Measurements from ENCODE around the gene QPRT. TPM values are rescaled to one million over a fixed set of nuclear protein-coding genes. Genes with fewer than 3 reads are reported as not detected.
"Not testable (repeated sequence)": the region's sequence is repeated elsewhere in the genome, so short reads cannot be mapped to it uniquely, and the experiment has no call there.

QPRT gene
- total RNA-seq, 1 experiment from 2014 or later: 310 TPM

DNA sequence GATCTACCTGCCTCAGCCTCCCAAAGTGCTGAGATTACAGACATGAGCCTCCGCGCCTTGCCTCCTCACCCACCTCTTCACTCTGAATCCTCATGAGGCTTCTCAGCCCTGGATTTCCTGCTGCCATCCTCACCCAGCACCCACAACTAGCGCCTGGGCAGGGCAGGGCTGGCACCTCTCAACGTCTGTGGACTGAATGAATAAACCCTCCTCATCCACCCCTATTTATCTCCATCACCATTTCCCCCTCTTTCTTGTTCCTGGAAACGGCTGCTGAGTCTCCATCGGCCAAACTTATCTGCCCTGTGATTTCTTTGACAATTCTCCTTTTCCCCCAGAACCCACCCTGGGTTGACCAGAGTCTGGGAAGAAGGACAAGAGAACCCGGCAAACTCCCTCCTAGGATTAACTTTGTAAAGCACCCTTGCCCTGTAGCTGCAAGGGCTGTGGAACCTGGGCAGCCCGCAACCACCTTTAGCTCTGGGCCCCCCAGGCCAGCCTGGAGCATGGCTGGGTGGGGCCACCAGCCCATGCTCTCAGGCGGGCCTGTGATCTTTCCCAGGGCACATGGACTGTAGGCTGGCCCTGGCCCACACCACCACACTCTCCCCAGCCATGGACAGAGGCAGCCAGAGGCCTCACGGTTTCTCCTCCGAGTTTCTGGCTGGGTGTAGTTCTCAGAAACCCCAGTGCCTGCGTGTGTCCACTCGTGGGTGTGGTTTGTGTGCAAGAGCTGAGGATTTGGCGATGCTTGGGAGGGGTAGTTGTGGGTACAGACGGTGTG is 13.5 kb upstream of the QPRT start:
- H3K27ac ChIP-seq: no peak overlapping the region
- intact Hi-C loops (cut with micrococcal nuclease; ENCODE audit: unreplicated experiment): no loop called here
- no peaks in the 10 kb centered on the region for H3K9me2 ChIP-seq (ENCODE audit: insufficient read depth)
- H4K20me1 ChIP-seq (ENCODE audit: insufficient read depth): no peaks in the 10 kb centered on the region
- no peak for DNase-seq
- no peaks in the 10 kb centered on the region for H3K79me2 ChIP-seq (ENCODE audit: low read depth)
- TF ChIP-seq EZH2 (IDR thresholded peaks at IDR 0.05; ENCODE audit: low read depth) (no peak), CTCF (conservative IDR thresholded peaks at IDR 0.05) (no peak)
- no peaks in the 10 kb centered on the region for H3K9me3 ChIP-seq (ENCODE audit: insufficient read depth, low read depth)
- H3K4me1 ChIP-seq (replicated peaks; ENCODE audit: insufficient read depth): no peaks in the 10 kb centered on the region
- no peak overlapping the region for H3K4me3 ChIP-seq
- ChIA-PET CTCF (no interaction called here), POLR2A (ENCODE audit: unreplicated experiment) (no interaction called here)
- H3K36me3 ChIP-seq (ENCODE audit: low read depth): no peaks in the 10 kb centered on the region
- H3K27me3 ChIP-seq (ENCODE audit: insufficient read depth, low read depth): no peaks in the 10 kb centered on the region
- no peak overlapping the region for H3K4me2 ChIP-seq
- no peaks in the 10 kb centered on the region; the same call in 1 of the 2 replicates for H3F3A ChIP-seq (ENCODE audit: insufficient read depth, low read depth)
- BruUV-seq (replicated peaks): no TSS peak
- no peak overlapping the region for H2AFZ ChIP-seq

GRCh38 chr16:29667322-29667610 is 11.7 kb upstream of the QPRT start:
- H3F3A ChIP-seq (ENCODE audit: insufficient read depth, low read depth); H3K4me2 ChIP-seq; H3K27me3 ChIP-seq (ENCODE audit: insufficient read depth, low read depth); H2AFZ ChIP-seq; H3K79me2 ChIP-seq (ENCODE audit: low read depth); CTCF ChIA-PET; H3K4me1 ChIP-seq (replicated peaks; ENCODE audit: insufficient read depth); H4K20me1 ChIP-seq (ENCODE audit: insufficient read depth); H3K9me2 ChIP-seq (ENCODE audit: insufficient read depth); H3K27ac ChIP-seq; intact Hi-C loops (cut with micrococcal nuclease; ENCODE audit: unreplicated experiment); BruUV-seq (replicated peaks); POLR2A ChIA-PET (ENCODE audit: unreplicated experiment); H3K9me3 ChIP-seq (ENCODE audit: insufficient read depth, low read depth); DNase-seq; H3K36me3 ChIP-seq (ENCODE audit: low read depth); H3K4me3 ChIP-seq: not testable (repeated sequence)

DNA sequence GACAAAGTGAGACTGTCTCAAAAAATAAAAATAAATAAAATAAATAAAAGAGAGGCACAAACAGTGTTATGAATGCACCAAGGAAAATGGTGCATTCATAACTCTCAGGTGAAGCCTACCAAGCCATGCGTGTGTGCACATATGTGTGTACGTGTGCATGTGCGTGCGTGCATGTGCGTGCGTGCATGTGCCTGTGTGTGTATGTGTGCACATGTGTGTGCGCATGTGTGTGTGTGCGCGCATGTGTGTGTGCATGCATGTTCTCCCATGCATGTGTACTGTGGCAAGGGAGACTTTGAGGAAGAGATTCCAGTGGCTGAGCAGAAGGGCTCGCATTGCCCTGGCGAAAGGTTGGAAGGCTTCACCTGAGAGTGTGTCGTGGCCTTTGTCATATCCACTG is 11.2 kb upstream of the QPRT start:
- POLR2A ChIA-PET (ENCODE audit: unreplicated experiment): no interaction called here
- Histone ChIP-seq H3K27ac (no peak overlapping the region), H4K20me1 (ENCODE audit: insufficient read depth) (no peaks in the 10 kb centered on the region), H3K4me3 (no peak overlapping the region), H3K27me3 (ENCODE audit: insufficient read depth, low read depth) (no peaks in the 10 kb centered on the region), H2AFZ (no peak overlapping the region), H3K36me3 (ENCODE audit: low read depth) (no peaks in the 10 kb centered on the region), H3K9me3 (ENCODE audit: insufficient read depth, low read depth) (no peaks in the 10 kb centered on the region), H3K4me1 (replicated peaks; ENCODE audit: insufficient read depth) (no peaks in the 10 kb centered on the region), H3F3A (ENCODE audit: insufficient read depth, low read depth) (no peaks in the 10 kb centered on the region), H3K79me2 (ENCODE audit: low read depth) (no peaks in the 10 kb centered on the region), H3K4me2 (no peak overlapping the region), H3K9me2 (ENCODE audit: insufficient read depth) (no peaks in the 10 kb centered on the region)
- BruUV-seq (replicated peaks): no TSS peak
- CTCF ChIA-PET: no interaction called here
- DNase-seq: no peak
- intact Hi-C loops (cut with micrococcal nuclease; ENCODE audit: unreplicated experiment): no loop called here
- TF ChIP-seq EZH2 (IDR thresholded peaks at IDR 0.05; ENCODE audit: low read depth): no peak
- TF ChIP-seq CTCF (conservative IDR thresholded peaks at IDR 0.05): no peak

DNA sequence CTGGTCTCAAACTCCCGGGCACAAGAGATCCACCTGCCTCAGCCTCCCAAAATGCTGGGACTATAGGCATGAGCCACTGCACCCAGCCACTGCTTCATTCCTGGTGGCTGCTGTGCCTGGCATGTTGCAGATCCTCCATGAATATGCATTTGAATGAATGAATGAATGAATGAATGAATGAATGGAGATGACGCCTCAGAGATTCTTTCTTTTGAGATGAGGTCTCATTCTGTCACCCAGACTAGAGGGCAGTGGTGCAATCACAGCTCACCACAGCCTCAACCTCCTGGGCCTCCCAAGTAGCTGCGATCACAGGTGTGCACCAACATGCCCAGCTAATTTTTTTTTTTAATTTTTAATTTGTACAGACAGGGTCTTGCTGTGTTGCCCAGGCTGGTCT is 10.7 kb upstream of the QPRT start:
- Histone ChIP-seq H4K20me1 (ENCODE audit: insufficient read depth) (no peaks in the 10 kb centered on the region), H3K4me2 (no peak overlapping the region), H3K27ac (no peak overlapping the region), H3K9me2 (ENCODE audit: insufficient read depth) (no peaks in the 10 kb centered on the region), H3K36me3 (ENCODE audit: low read depth) (no peaks in the 10 kb centered on the region), H2AFZ (no peak overlapping the region), H3K4me3 (no peak overlapping the region), H3F3A (ENCODE audit: insufficient read depth, low read depth) (no peaks in the 10 kb centered on the region), H3K79me2 (ENCODE audit: low read depth) (no peaks in the 10 kb centered on the region), H3K27me3 (ENCODE audit: insufficient read depth, low read depth) (no peaks in the 10 kb centered on the region), H3K9me3 (ENCODE audit: insufficient read depth, low read depth) (no peaks in the 10 kb centered on the region), H3K4me1 (replicated peaks; ENCODE audit: insufficient read depth) (no peaks in the 10 kb centered on the region)
- intact Hi-C loops (cut with micrococcal nuclease; ENCODE audit: unreplicated experiment): no loop called here
- TF ChIP-seq EZH2 (IDR thresholded peaks at IDR 0.05; ENCODE audit: low read depth): no peak
- TF ChIP-seq CTCF (conservative IDR thresholded peaks at IDR 0.05): no peak
- no TSS peak for BruUV-seq (replicated peaks)
- POLR2A ChIA-PET (ENCODE audit: unreplicated experiment): no interaction called here
- CTCF ChIA-PET: no interaction called here
- no peak for DNase-seq
